ENCODE data around the gene ATP6V0E2.
"Not testable (repeated sequence)": the region's sequence is repeated elsewhere in the genome, so short reads cannot be mapped to it uniquely, and the experiment has no call there.

ATP6V0E2 gene

GRCh38 chr7:149873074-149873969 lies at the start of gene ATP6V0E2:
Gene ATP6V0E2, plus strand, starts transcription at chr7:149873969. Its CDS starts 97 bp downstream, at chr7:149874066.
- DNase-seq: peak; percentile 97

GRCh38 chr7:149824301-149824741 lies 49.4 kb upstream of the ATP6V0E2 start:
- DNase-seq: no peak

- DNase-seq: no peak
These were observed 48.8 kb upstream of the ATP6V0E2 start for GRCh38 chr7:149824748-149825566.

- no peak for DNase-seq
These were observed 48.0 kb upstream of the ATP6V0E2 start for GRCh38 chr7:149825567-149826343.

GRCh38 chr7:149826344-149827088 lies 47.3 kb upstream of the ATP6V0E2 start:
- DNase-seq: no peak

GRCh38 chr7:149827089-149827981 lies 46.4 kb upstream of the ATP6V0E2 start:
- no peak for DNase-seq

- no peak for DNase-seq
These were observed 45.1 kb upstream of the ATP6V0E2 start for GRCh38 chr7:149828357-149829309.

GRCh38 chr7:149830527-149830926 lies 43.2 kb upstream of the ATP6V0E2 start:
- not testable (repeated sequence) for DNase-seq

GRCh38 chr7:149830997-149831740 lies 42.6 kb upstream of the ATP6V0E2 start:
- no peak for DNase-seq

GRCh38 chr7:149831741-149832219 lies 42.0 kb upstream of the ATP6V0E2 start:
- DNase-seq: no peak

GRCh38 chr7:149832332-149833041 lies 41.3 kb upstream of the ATP6V0E2 start:
- DNase-seq: no peak

GRCh38 chr7:149833495-149834130 lies 40.2 kb upstream of the ATP6V0E2 start:
- DNase-seq: no peak

- no peak for DNase-seq
These were observed 39.2 kb upstream of the ATP6V0E2 start for GRCh38 chr7:149834601-149835000.

- no peak for DNase-seq
These were observed 37.3 kb upstream of the ATP6V0E2 start for GRCh38 chr7:149836434-149836833.

GRCh38 chr7:149837564-149838223 lies 36.1 kb upstream of the ATP6V0E2 start:
- DNase-seq: no peak

- peak; percentile 99 for DNase-seq
These were observed 35.4 kb upstream of the ATP6V0E2 start, which contains the start of gene ZNF862 for GRCh38 chr7:149838224-149838991. Gene ZNF862, plus strand, starts transcription at chr7:149838375. Its CDS starts 237 bp downstream, at chr7:149838612.

All from activated effector memory CD4-positive, alpha-beta T cell treated with anti-CD3 and anti-CD28 coated beads, Interleukin-2, amount 50 U/mL, for 16 hours (primary cell).